GM23338 (cell line): ENCODE results near the gene RAB20. TPM values are rescaled to one million over a fixed set of nuclear protein-coding genes. Genes with fewer than 3 reads are reported as not detected.
A peak's percentile ranks its signal among the peaks of the same experiment; 100 is the strongest.

Source experiments
- ATAC-seq: fragments of 200-7000 bp; cut with Tn5 transposase; 3 replicates; pipeline ENCODE4 v1.9.1; 2020
- DNase-seq: peaks from one replicate; pipeline ENCODE4 v3.0.0-alpha.2; 2015; ENCODE audit warnings: low spot score
- H2AFZ ChIP-seq: fragments of 200-600 bp; sonication (generic); 2 replicates; pipeline ENCODE4 v1.8.0; 2016; ENCODE audit warnings: antibody characterized with exemption, mild to moderate bottlenecking, moderate library complexity
- H3F3A ChIP-seq: fragments of 200-600 bp; sonication (generic); replicated peaks from 2 replicates; pipeline ENCODE4 v1.8.0; 2017; ENCODE audit warnings: antibody characterized with exemption, mixed run types, low read depth
- H3K27ac ChIP-seq: fragments of 200-600 bp; sonication (generic); 2 replicates; pipeline ENCODE4 v1.6.1; 2016; ENCODE audit warnings: low read depth
- H3K27me3 ChIP-seq: fragments of 200-600 bp; sonication (generic); 2 replicates; pipeline ENCODE4 v1.8.0; 2016; ENCODE audit warnings: mild to moderate bottlenecking, mixed run types, moderate library complexity; ENCODE audit not compliant: insufficient read depth
- H3K36me3 ChIP-seq: fragments of 200-600 bp; sonication (generic); 2 replicates; pipeline ENCODE4 v1.8.0; 2016; ENCODE audit warnings: mild to moderate bottlenecking; ENCODE audit not compliant: insufficient read depth
- H3K4me1 ChIP-seq: fragments of 200-600 bp; sonication (generic); 2 replicates; pipeline ENCODE4 v1.8.0; 2016; ENCODE audit warnings: mild to moderate bottlenecking, moderate library complexity; ENCODE audit not compliant: insufficient read depth
- H3K4me2 ChIP-seq: fragments of 200-600 bp; sonication (generic); 2 replicates; pipeline ENCODE4 v1.7.1; 2017; ENCODE audit warnings: mixed run types
- H3K4me3 ChIP-seq: fragments of 200-600 bp; sonication (generic); 2 replicates; pipeline ENCODE4 v1.6.1; 2016; ENCODE audit warnings: mixed run types
- H3K79me2 ChIP-seq: fragments of 200-600 bp; sonication (generic); replicated peaks from 2 replicates; pipeline ENCODE4 v1.8.0; 2017; ENCODE audit warnings: mild to moderate bottlenecking; ENCODE audit not compliant: insufficient read depth
- H3K9me2 ChIP-seq: fragments of 200-600 bp; sonication (generic); 2 replicates; pipeline ENCODE4 v1.8.0; 2017; ENCODE audit not compliant: insufficient read depth
- H4K20me1 ChIP-seq: fragments of 200-600 bp; sonication (generic); replicated peaks from 2 replicates; pipeline ENCODE4 v1.8.0; 2017; ENCODE audit warnings: mild to moderate bottlenecking; ENCODE audit not compliant: insufficient read depth
- H3K27ac Mint-ChIP-seq: 2 replicates; pipeline ENCODE4 v1.8.0; 2020; ENCODE audit warnings: inconsistent platforms, mild to moderate bottlenecking, moderate library complexity, mixed read lengths
- H3K27me3 Mint-ChIP-seq: 3 replicates; pipeline ENCODE4 v1.8.0; 2022; ENCODE audit warnings: low read depth, mild to moderate bottlenecking, moderate library complexity, mixed read lengths, inconsistent platforms; ENCODE audit not compliant: insufficient read depth, poor library complexity
- H3K36me3 Mint-ChIP-seq: 3 replicates; pipeline ENCODE4 v1.8.0; 2021; ENCODE audit warnings: low read depth, mild to moderate bottlenecking, inconsistent platforms, moderate library complexity, mixed read lengths
- H3K4me1 Mint-ChIP-seq: 3 replicates; pipeline ENCODE4 v1.8.0; 2020; ENCODE audit warnings: mild to moderate bottlenecking, inconsistent platforms, mixed read lengths
- H3K4me3 Mint-ChIP-seq: 3 replicates; pipeline ENCODE4 v1.8.0; 2021; ENCODE audit warnings: moderate library complexity, mild to moderate bottlenecking, inconsistent platforms, mixed read lengths
- H3K9me3 Mint-ChIP-seq: 3 replicates; pipeline ENCODE4 v1.8.0; 2020; ENCODE audit warnings: moderate library complexity, mild to moderate bottlenecking, inconsistent platforms, mixed read lengths
- CREB1 ChIP-seq: fragments of 250-450 bp; sonication (Bioruptor Pico); IDR thresholded peaks from 2 replicates; pipeline ENCODE4 v1.5.0; 2020; ENCODE audit warnings: low read depth, mild to moderate bottlenecking, moderate library complexity
- EZH2 ChIP-seq: fragments of 200-600 bp; sonication (generic); IDR thresholded peaks from one replicate; pipeline ENCODE4 v1.8.0; 2017; ENCODE audit warnings: antibody characterized with exemption, mild to moderate bottlenecking, low read depth; ENCODE audit not compliant: unreplicated experiment
- EZH2phosphoT487 ChIP-seq: fragments of 200-600 bp; sonication (generic); IDR thresholded peaks from one replicate; pipeline ENCODE4 v1.8.1; 2018; ENCODE audit warnings: antibody characterized with exemption; ENCODE audit not compliant: unreplicated experiment
- JUNB ChIP-seq: IDR thresholded peaks from one replicate; pipeline ENCODE4 v1.6.1; 2016; ENCODE audit warnings: antibody characterized with exemption; ENCODE audit not compliant: unreplicated experiment
- NANOG ChIP-seq: IDR thresholded peaks from 2 replicates; pipeline ENCODE4 v1.6.1; 2016; ENCODE audit warnings: antibody characterized with exemption, borderline replicate concordance
- POLR2AphosphoS5 ChIP-seq: IDR thresholded peaks from 2 replicates; pipeline ENCODE4 v1.6.1; 2016; ENCODE audit warnings: antibody characterized with exemption, low read depth
- STAT1 ChIP-seq: IDR thresholded peaks from one replicate; pipeline ENCODE4 v1.6.1; 2016; ENCODE audit warnings: antibody characterized with exemption; ENCODE audit not compliant: unreplicated experiment
- ZNF114 ChIP-seq: fragments of 250-450 bp; sonication (Bioruptor Pico); IDR thresholded peaks from 2 replicates; pipeline ENCODE4 v1.5.0; 2020; ENCODE audit warnings: mild to moderate bottlenecking, moderate library complexity
- ZNF331 ChIP-seq: fragments of 250-450 bp; sonication (Bioruptor Pico); IDR thresholded peaks from 2 replicates; pipeline ENCODE4 v1.5.0; 2020; ENCODE audit warnings: low read depth, mild to moderate bottlenecking, moderate library complexity
- polyA plus RNA-seq: library from polyadenylated mRNA; unstranded; fragments of >200 nt; fragmentation: Nextera tagmentation; extraction: Ambion mirVana; gene quantifications from 2 replicates; pipeline ENCODE4 v1.2.1, GENCODE V29; 2016
- total RNA-seq: library from RNA; depleted of rRNA; stranded (reverse); fragments of >200 nt; shearing (Covaris generic); gene quantifications from 2 replicates; pipeline ENCODE4 v1.2.3, GENCODE V29; 2014
- TF ChIP-seq, protein P1 (sequence below): IDR thresholded peaks from 2 replicates; pipeline ENCODE4 v1.6.1; 2016; ENCODE audit warnings: antibody characterized with exemption
- TF ChIP-seq, protein P2 (sequence below): IDR thresholded peaks from one replicate; pipeline ENCODE4 v1.6.1; 2018; ENCODE audit warnings: antibody characterized with exemption; ENCODE audit not compliant: unreplicated experiment
- TF ChIP-seq, protein P3 (sequence below), 2 experiments: fragments of 200-600 bp in 1 of 2; sonication (generic) in 1 of 2; conservative IDR thresholded peaks; 2 replicates each; pipeline versions ENCODE4 v1.5.1 to v1.6.1; 2016 to 2017; ENCODE audit warnings: antibody characterized with exemption in 2 of 2, low read depth in 2 of 2, mild to moderate bottlenecking in 2 of 2, moderate library complexity in 1 of 2
- TF ChIP-seq, protein P4 (sequence below): fragments of 250-450 bp; sonication (Bioruptor Pico); IDR thresholded peaks from 2 replicates; pipeline ENCODE4 v1.5.0; 2020; ENCODE audit warnings: mild to moderate bottlenecking, moderate library complexity

The RAB20 gene
- total and polyA plus RNA-seq, 2 experiments from 2014 or later = 12.3 to 26.6 TPM

DNA sequence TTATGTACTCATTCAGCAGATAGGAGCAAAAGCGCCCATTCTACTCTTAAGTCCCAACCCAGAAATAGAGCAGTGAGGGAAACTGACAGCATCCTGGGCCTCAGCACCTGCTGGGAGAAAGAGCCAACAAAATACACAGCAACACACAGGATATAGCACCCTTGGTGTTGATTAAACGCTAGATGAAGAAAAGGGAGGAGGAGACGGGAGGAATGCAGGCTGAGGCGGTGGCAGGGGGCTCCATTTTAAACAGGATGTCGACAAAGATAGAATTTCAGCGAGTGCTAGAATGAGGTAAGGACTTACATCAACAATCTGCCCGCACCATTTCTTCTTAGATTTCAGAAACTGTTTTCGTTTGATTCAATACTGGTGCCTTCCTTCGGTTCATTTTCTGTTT is 4.6 kb upstream of the RAB20 start:
- peaks cover 11% of the 10 kb centered on the region for H3K4me1 ChIP-seq

More for the DNA sequence above, 4.6 kb upstream of the RAB20 start:
- no peaks in the 10 kb centered on the region; the same call in 2 of the 3 replicates for H3K36me3 Mint-ChIP-seq
- no peak for ATAC-seq
- Histone ChIP-seq H3K36me3 (no peaks in the 10 kb centered on the region), H3K4me2 (no peak overlapping the region), H3K27me3 (no peaks in the 10 kb centered on the region), H3K9me2 (no peaks in the 10 kb centered on the region), H2AFZ (no peak overlapping the region), H3K4me3 (no peak overlapping the region), H3K79me2 (no peaks in the 10 kb centered on the region), H4K20me1 (no peaks in the 10 kb centered on the region), H3K27ac (0 out of 2 replicates have a peak overlapping the region, but pooled peaks have one; percentile 0), H3F3A (peaks cover 12% of the 10 kb centered on the region; the same call in 1 of the 2 replicates)
- peaks cover 23% of the 10 kb centered on the region for H3K27me3 Mint-ChIP-seq
- H3K27ac Mint-ChIP-seq = no peak overlapping the region
- H3K4me1 Mint-ChIP-seq = peaks cover 34% of the 10 kb centered on the region
- H3K4me3 Mint-ChIP-seq = no peak overlapping the region
- DNase-seq = no peak
- TF ChIP-seq STAT1 (no peak), POLR2AphosphoS5 (no peak), CREB1 (CRISPR knock-in tag) (no peak), EZH2 (no peak), NANOG (no peak), ZNF114 (no peak), EZH2phosphoT487 (no peak), JUNB (no peak), ZNF331 (CRISPR knock-in tag) (no peak)
- TF ChIP-seq, protein P1, sequence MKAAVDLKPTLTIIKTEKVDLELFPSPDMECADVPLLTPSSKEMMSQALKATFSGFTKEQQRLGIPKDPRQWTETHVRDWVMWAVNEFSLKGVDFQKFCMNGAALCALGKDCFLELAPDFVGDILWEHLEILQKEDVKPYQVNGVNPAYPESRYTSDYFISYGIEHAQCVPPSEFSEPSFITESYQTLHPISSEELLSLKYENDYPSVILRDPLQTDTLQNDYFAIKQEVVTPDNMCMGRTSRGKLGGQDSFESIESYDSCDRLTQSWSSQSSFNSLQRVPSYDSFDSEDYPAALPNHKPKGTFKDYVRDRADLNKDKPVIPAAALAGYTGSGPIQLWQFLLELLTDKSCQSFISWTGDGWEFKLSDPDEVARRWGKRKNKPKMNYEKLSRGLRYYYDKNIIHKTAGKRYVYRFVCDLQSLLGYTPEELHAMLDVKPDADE = no peak
- TF ChIP-seq, protein P2, sequence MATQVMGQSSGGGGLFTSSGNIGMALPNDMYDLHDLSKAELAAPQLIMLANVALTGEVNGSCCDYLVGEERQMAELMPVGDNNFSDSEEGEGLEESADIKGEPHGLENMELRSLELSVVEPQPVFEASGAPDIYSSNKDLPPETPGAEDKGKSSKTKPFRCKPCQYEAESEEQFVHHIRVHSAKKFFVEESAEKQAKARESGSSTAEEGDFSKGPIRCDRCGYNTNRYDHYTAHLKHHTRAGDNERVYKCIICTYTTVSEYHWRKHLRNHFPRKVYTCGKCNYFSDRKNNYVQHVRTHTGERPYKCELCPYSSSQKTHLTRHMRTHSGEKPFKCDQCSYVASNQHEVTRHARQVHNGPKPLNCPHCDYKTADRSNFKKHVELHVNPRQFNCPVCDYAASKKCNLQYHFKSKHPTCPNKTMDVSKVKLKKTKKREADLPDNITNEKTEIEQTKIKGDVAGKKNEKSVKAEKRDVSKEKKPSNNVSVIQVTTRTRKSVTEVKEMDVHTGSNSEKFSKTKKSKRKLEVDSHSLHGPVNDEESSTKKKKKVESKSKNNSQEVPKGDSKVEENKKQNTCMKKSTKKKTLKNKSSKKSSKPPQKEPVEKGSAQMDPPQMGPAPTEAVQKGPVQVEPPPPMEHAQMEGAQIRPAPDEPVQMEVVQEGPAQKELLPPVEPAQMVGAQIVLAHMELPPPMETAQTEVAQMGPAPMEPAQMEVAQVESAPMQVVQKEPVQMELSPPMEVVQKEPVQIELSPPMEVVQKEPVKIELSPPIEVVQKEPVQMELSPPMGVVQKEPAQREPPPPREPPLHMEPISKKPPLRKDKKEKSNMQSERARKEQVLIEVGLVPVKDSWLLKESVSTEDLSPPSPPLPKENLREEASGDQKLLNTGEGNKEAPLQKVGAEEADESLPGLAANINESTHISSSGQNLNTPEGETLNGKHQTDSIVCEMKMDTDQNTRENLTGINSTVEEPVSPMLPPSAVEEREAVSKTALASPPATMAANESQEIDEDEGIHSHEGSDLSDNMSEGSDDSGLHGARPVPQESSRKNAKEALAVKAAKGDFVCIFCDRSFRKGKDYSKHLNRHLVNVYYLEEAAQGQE = no peak
- TF ChIP-seq, protein P3, sequence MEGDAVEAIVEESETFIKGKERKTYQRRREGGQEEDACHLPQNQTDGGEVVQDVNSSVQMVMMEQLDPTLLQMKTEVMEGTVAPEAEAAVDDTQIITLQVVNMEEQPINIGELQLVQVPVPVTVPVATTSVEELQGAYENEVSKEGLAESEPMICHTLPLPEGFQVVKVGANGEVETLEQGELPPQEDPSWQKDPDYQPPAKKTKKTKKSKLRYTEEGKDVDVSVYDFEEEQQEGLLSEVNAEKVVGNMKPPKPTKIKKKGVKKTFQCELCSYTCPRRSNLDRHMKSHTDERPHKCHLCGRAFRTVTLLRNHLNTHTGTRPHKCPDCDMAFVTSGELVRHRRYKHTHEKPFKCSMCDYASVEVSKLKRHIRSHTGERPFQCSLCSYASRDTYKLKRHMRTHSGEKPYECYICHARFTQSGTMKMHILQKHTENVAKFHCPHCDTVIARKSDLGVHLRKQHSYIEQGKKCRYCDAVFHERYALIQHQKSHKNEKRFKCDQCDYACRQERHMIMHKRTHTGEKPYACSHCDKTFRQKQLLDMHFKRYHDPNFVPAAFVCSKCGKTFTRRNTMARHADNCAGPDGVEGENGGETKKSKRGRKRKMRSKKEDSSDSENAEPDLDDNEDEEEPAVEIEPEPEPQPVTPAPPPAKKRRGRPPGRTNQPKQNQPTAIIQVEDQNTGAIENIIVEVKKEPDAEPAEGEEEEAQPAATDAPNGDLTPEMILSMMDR (conservative IDR thresholded peaks at IDR 0.05; ENCODE audit: low read depth in 2 of 2) = no peak
- TF ChIP-seq, protein P4, sequence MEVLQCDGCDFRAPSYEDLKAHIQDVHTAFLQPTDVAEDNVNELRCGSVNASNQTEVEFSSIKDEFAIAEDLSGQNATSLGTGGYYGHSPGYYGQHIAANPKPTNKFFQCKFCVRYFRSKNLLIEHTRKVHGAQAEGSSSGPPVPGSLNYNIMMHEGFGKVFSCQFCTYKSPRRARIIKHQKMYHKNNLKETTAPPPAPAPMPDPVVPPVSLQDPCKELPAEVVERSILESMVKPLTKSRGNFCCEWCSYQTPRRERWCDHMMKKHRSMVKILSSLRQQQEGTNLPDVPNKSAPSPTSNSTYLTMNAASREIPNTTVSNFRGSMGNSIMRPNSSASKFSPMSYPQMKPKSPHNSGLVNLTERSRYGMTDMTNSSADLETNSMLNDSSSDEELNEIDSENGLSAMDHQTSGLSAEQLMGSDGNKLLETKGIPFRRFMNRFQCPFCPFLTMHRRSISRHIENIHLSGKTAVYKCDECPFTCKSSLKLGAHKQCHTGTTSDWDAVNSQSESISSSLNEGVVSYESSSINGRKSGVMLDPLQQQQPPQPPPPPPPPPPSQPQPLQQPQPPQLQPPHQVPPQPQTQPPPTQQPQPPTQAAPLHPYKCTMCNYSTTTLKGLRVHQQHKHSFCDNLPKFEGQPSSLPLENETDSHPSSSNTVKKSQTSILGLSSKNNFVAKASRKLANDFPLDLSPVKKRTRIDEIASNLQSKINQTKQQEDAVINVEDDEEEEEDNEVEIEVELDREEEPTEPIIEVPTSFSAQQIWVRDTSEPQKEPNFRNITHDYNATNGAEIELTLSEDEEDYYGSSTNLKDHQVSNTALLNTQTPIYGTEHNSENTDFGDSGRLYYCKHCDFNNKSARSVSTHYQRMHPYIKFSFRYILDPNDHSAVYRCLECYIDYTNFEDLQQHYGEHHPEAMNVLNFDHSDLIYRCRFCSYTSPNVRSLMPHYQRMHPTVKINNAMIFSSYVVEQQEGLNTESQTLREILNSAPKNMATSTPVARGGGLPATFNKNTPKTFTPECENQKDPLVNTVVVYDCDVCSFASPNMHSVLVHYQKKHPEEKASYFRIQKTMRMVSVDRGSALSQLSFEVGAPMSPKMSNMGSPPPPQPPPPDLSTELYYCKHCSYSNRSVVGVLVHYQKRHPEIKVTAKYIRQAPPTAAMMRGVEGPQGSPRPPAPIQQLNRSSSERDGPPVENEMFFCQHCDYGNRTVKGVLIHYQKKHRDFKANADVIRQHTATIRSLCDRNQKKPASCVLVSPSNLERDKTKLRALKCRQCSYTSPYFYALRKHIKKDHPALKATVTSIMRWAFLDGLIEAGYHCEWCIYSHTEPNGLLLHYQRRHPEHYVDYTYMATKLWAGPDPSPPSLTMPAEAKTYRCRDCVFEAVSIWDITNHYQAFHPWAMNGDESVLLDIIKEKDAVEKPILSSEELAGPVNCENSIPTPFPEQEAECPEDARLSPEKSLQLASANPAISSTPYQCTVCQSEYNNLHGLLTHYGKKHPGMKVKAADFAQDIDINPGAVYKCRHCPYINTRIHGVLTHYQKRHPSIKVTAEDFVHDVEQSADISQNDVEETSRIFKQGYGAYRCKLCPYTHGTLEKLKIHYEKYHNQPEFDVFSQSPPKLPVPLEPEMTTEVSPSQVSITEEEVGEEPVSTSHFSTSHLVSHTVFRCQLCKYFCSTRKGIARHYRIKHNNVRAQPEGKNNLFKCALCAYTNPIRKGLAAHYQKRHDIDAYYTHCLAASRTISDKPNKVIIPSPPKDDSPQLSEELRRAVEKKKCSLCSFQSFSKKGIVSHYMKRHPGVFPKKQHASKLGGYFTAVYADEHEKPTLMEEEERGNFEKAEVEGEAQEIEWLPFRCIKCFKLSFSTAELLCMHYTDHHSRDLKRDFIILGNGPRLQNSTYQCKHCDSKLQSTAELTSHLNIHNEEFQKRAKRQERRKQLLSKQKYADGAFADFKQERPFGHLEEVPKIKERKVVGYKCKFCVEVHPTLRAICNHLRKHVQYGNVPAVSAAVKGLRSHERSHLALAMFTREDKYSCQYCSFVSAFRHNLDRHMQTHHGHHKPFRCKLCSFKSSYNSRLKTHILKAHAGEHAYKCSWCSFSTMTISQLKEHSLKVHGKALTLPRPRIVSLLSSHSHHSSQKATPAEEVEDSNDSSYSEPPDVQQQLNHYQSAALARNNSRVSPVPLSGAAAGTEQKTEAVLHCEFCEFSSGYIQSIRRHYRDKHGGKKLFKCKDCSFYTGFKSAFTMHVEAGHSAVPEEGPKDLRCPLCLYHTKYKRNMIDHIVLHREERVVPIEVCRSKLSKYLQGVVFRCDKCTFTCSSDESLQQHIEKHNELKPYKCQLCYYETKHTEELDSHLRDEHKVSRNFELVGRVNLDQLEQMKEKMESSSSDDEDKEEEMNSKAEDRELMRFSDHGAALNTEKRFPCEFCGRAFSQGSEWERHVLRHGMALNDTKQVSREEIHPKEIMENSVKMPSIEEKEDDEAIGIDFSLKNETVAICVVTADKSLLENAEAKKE (CRISPR knock-in tag) = no peak
- H3K9me3 Mint-ChIP-seq = no peaks in the 10 kb centered on the region
